Lower lobe of right lung (tissue), 2 donors: ENCODE data around the gene IPO13. TPM values are rescaled to one million over a fixed set of nuclear protein-coding genes. Genes with fewer than 3 reads are reported as not detected.
A peak's percentile ranks its signal among the peaks of the same experiment; 100 is the strongest.

ENCODE experiments used
- ATAC-seq, 2 donors: fragments of 200-7000 bp; cut with Tn5 transposase; one replicate each; pipeline ENCODE4 v1.9.1; 2020 to 2022; ENCODE audit warnings: mild to moderate bottlenecking in 2 of 2, moderate library complexity in 2 of 2
- DNase-seq: peaks from one replicate; pipeline ENCODE4 v3.0.0-alpha.2; 2020
- H3K27ac ChIP-seq: fragments of 200-600 bp; one replicate; pipeline ENCODE4 v1.8.0; 2022
- H3K27me3 ChIP-seq: fragments of 200-600 bp; one replicate; pipeline ENCODE4 v1.8.0; 2022; ENCODE audit warnings: low read depth
- H3K36me3 ChIP-seq: fragments of 200-600 bp; one replicate; pipeline ENCODE4 v1.8.0; 2022; ENCODE audit warnings: mild to moderate bottlenecking
- H3K4me1 ChIP-seq: fragments of 200-600 bp; one replicate; pipeline ENCODE4 v1.8.0; 2022
- H3K4me3 ChIP-seq: fragments of 200-600 bp; one replicate; pipeline ENCODE4 v1.8.0; 2022; ENCODE audit warnings: mild to moderate bottlenecking
- H3K9me3 ChIP-seq: fragments of 200-600 bp; one replicate; pipeline ENCODE4 v1.8.0; 2022
- CTCF ChIP-seq: fragments of 200-600 bp; IDR thresholded peaks from one replicate; pipeline ENCODE4 v1.8.0; 2022; ENCODE audit warnings: antibody characterized with exemption, mild to moderate bottlenecking
- intact Hi-C: fragments of 100-400 bp; cut with DNase I; formaldehyde crosslinking; loops from one replicate; pipeline ENCODE4 v1.11.0; 2022
- total RNA-seq: library from RNA; stranded (reverse); fragmentation: NEBNext Ultra II Directional; extraction: Animal tissue kit (Norgen Biotek cat#: 25700); gene quantifications from one replicate; pipeline ENCODE4 v1.2.1, GENCODE V29; 2021
- donor health status: DM: no; HTN: yes; CAD: no; lungs with severe emphysema.

Gene IPO13
- total RNA-seq, 1 donor from 2014 or later, result 28.2 TPM

- Histone ChIP-seq H3K9me3 (no peaks in the 10 kb centered on the region), H3K36me3 (no peaks in the 10 kb centered on the region), H3K27ac (peak overlapping the region; percentile 73), H3K4me3 (peak overlapping the region; percentile 81), H3K27me3 (no peaks in the 10 kb centered on the region), H3K4me1 (peaks cover 16% of the 10 kb centered on the region)
- peak in 1 of 2 donors; percentile 49 for ATAC-seq
- DNase-seq, result no peak
- no peak for TF ChIP-seq CTCF
- intact Hi-C loops, result no loop called here
Observed at GRCh38 chr1:43991200-43991475, 44.4 kb downstream of the IPO13 start.

- Histone ChIP-seq H3K27ac (peak within 1 kb of the TSS; percentile 73), H3K9me3 (no peaks in the 10 kb centered on the region), H3K27me3 (no peaks in the 10 kb centered on the region), H3K4me1 (peaks cover 16% of the 10 kb centered on the region), H3K36me3 (no peaks in the 10 kb centered on the region), H3K4me3 (peak within 1 kb of the TSS; percentile 81)
- intact Hi-C loops, result no loop called here
- TF ChIP-seq CTCF, result no peak
- DNase-seq (peak; percentile 92), ATAC-seq (peak; percentile 91 to 94)
Observed at GRCh38 chr1:43991476-43992231, 44.9 kb downstream of the IPO13 start, which contains the start of gene CCDC24. Gene CCDC24 (plus strand): TSS chr1:43991599. CDS start chr1:43991879, 280 bp downstream.

GRCh38 chr1:43992232-43992995, 45.7 kb downstream of the IPO13 start:
- no peaks in the 10 kb centered on the region for H3K27me3 ChIP-seq
- no peak for DNase-seq
- peaks cover 16% of the 10 kb centered on the region for H3K4me1 ChIP-seq
- no peaks in the 10 kb centered on the region for H3K9me3 ChIP-seq
- ATAC-seq, result no peak
- intact Hi-C loops, result no loop called here
- no peak for TF ChIP-seq CTCF
- peak overlapping the region; percentile 81 for H3K4me3 ChIP-seq
- peak overlapping the region; percentile 73 for H3K27ac ChIP-seq
- no peaks in the 10 kb centered on the region for H3K36me3 ChIP-seq

- H3K4me3 ChIP-seq, result no peak overlapping the region
- ATAC-seq (no peak), DNase-seq (no peak)
- H3K4me1 ChIP-seq, result peaks cover 16% of the 10 kb centered on the region
- H3K36me3 ChIP-seq, result no peaks in the 10 kb centered on the region
- TF ChIP-seq CTCF, result no peak
- intact Hi-C loops, result no loop called here
- H3K9me3 ChIP-seq, result no peaks in the 10 kb centered on the region
- H3K27me3 ChIP-seq, result no peaks in the 10 kb centered on the region
- H3K27ac ChIP-seq, result no peak overlapping the region
Observed at GRCh38 chr1:43993206-43993914, 46.6 kb downstream of the IPO13 start.

- intact Hi-C loops, result no loop called here
- Histone ChIP-seq H3K36me3 (no peaks in the 10 kb centered on the region), H3K27me3 (no peaks in the 10 kb centered on the region), H3K27ac (no peak overlapping the region), H3K4me3 (no peak overlapping the region), H3K4me1 (peaks cover 16% of the 10 kb centered on the region), H3K9me3 (no peaks in the 10 kb centered on the region)
- DNase-seq (no peak), ATAC-seq (no peak)
- no peak for TF ChIP-seq CTCF
Observed at GRCh38 chr1:43994071-43994470, 47.3 kb downstream of the IPO13 start.
